ENCODE results near the gene ADCY3. TPM values are rescaled to one million over a fixed set of nuclear protein-coding genes. Genes with fewer than 3 reads are reported as not detected.

The ADCY3 gene
- total and polyA plus RNA-seq, 10 of the 15 experiments (the other 5 are each of a cell fraction or from before 2014, with no cell fraction given), result 2.8 to 102 (median 50.4) TPM

GRCh38 chr2:24929230-24929629, 9.2 kb upstream of the ADCY3 start:
- ChIA-PET POLR2A (interaction anchor here (0.7 kb wide), 1 partner anchor 12 kb away, joined by 3 read pairs; no protein-coding TSS in a partner anchor), SMC1A (ENCODE audit: uncharacterized antibody, unreplicated experiment) (no interaction called here), CTCF (interaction anchor here (0.6 kb wide), 1 partner anchor 519 kb away, joined by 3 read pairs; no protein-coding TSS in a partner anchor), RAD21 (ENCODE audit: unreplicated experiment) (no interaction called here)
- WGBS (ENCODE audit: insufficient coverage, insufficient replicate concordance, low lambda C conversion rate, missing lambda C conversion rate), result 98% methylated on average over 3 of the region's 3 CpGs
- Histone ChIP-seq H3K27ac (ENCODE audit: control insufficient read depth, insufficient read depth) (no peak overlapping the region), H4K20me1 (ENCODE audit: control insufficient read depth, insufficient read depth) (no peaks in the 10 kb centered on the region), H3K9ac (ENCODE audit: control insufficient read depth, insufficient read depth, low read length) (no peak overlapping the region), H3K4me2 (ENCODE audit: control insufficient read depth, insufficient read depth) (no peak overlapping the region), H3K4me1 (ENCODE audit: control insufficient read depth, insufficient read depth, low read length) (peaks cover 25% of the 10 kb centered on the region), H3K36me3 (ENCODE audit: control insufficient read depth in 2 of 2, insufficient read depth in 2 of 2, low read length in 1 of 2) (no peaks in the 10 kb centered on the region), H3K27me3 (replicated peaks in 1 of 2; ENCODE audit: control insufficient read depth in 2 of 2, insufficient read depth in 2 of 2, low read length in 1 of 2) (no peaks in the 10 kb centered on the region), H3K9me3 (replicated peaks; ENCODE audit: control insufficient read depth, insufficient read depth, low read length) (no peaks in the 10 kb centered on the region), H3K79me2 (ENCODE audit: control insufficient read depth, insufficient read depth, low read length) (no peaks in the 10 kb centered on the region), H3K4me3 (no peak overlapping the region), H2AFZ (ENCODE audit: control insufficient read depth, low read depth, low read length) (no peak overlapping the region)
- DNase-seq (ENCODE audit: low read depth, low spot score) (no peak), ATAC-seq (no peak), FAIRE-seq (no peak)
- intact Hi-C loops (cut with micrococcal nuclease; ENCODE audit: unreplicated experiment) (no loop called here), in situ Hi-C loops (cut with MboI) (no loop called here)
- BruUV-seq (replicated peaks), result no TSS peak
- TF ChIP-seq GATAD2B (conservative IDR thresholded peaks at IDR 0.05; ENCODE audit: low read depth), result no peak
- no peak for TF ChIP-seq MTA2 (IDR thresholded peaks at IDR 0.05; ENCODE audit: low read depth)
- TF ChIP-seq RB1 (IDR thresholded peaks at IDR 0.05; ENCODE audit: borderline replicate concordance), result no peak
- TF ChIP-seq TCF7 (IDR thresholded peaks at IDR 0.05; ENCODE audit: borderline replicate concordance), result no peak
- TF ChIP-seq, protein P1, sequence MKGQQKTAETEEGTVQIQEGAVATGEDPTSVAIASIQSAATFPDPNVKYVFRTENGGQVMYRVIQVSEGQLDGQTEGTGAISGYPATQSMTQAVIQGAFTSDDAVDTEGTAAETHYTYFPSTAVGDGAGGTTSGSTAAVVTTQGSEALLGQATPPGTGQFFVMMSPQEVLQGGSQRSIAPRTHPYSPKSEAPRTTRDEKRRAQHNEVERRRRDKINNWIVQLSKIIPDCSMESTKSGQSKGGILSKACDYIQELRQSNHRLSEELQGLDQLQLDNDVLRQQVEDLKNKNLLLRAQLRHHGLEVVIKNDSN (IDR thresholded peaks at IDR 0.05; ENCODE audit: borderline replicate concordance, extremely low read length, insufficient read depth, low read depth, low read length), result no peak
- no peak for TF ChIP-seq SREBF1 (IDR thresholded peaks at IDR 0.05; ENCODE audit: low read length)
- no peak for TF ChIP-seq KLF5 (IDR thresholded peaks at IDR 0.05; ENCODE audit: partially characterized antibody)
- no peak for TF ChIP-seq POU2F2 (IDR thresholded peaks at IDR 0.05; ENCODE audit: borderline replicate concordance, low read depth, low read length)
- no peak for TF ChIP-seq POLR2AphosphoS5 (IDR thresholded peaks at IDR 0.05; ENCODE audit: low read length)
- TF ChIP-seq, protein P2, sequence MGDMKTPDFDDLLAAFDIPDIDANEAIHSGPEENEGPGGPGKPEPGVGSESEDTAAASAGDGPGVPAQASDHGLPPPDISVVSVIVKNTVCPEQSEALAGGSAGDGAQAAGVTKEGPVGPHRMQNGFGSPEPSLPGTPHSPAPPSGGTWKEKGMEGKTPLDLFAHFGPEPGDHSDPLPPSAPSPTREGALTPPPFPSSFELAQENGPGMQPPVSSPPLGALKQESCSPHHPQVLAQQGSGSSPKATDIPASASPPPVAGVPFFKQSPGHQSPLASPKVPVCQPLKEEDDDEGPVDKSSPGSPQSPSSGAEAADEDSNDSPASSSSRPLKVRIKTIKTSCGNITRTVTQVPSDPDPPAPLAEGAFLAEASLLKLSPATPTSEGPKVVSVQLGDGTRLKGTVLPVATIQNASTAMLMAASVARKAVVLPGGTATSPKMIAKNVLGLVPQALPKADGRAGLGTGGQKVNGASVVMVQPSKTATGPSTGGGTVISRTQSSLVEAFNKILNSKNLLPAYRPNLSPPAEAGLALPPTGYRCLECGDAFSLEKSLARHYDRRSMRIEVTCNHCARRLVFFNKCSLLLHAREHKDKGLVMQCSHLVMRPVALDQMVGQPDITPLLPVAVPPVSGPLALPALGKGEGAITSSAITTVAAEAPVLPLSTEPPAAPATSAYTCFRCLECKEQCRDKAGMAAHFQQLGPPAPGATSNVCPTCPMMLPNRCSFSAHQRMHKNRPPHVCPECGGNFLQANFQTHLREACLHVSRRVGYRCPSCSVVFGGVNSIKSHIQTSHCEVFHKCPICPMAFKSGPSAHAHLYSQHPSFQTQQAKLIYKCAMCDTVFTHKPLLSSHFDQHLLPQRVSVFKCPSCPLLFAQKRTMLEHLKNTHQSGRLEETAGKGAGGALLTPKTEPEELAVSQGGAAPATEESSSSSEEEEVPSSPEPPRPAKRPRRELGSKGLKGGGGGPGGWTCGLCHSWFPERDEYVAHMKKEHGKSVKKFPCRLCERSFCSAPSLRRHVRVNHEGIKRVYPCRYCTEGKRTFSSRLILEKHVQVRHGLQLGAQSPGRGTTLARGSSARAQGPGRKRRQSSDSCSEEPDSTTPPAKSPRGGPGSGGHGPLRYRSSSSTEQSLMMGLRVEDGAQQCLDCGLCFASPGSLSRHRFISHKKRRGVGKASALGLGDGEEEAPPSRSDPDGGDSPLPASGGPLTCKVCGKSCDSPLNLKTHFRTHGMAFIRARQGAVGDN (IDR thresholded peaks at IDR 0.05), result no peak
- TF ChIP-seq NR2F1 (conservative IDR thresholded peaks at IDR 0.05), result no peak
- TF ChIP-seq TCF3 (IDR thresholded peaks at IDR 0.05; ENCODE audit: borderline replicate concordance, insufficient read depth, low read depth, low read length), result no peak
- no peak for TF ChIP-seq PRDM15 (CRISPR knock-in tag; IDR thresholded peaks at IDR 0.05)
- no peak for TF ChIP-seq BHLHE40 (IDR thresholded peaks at IDR 0.05; ENCODE audit: borderline replicate concordance in 1 of 2, low read depth in 2 of 2, low read length in 1 of 2)
- TF ChIP-seq, protein P3, sequence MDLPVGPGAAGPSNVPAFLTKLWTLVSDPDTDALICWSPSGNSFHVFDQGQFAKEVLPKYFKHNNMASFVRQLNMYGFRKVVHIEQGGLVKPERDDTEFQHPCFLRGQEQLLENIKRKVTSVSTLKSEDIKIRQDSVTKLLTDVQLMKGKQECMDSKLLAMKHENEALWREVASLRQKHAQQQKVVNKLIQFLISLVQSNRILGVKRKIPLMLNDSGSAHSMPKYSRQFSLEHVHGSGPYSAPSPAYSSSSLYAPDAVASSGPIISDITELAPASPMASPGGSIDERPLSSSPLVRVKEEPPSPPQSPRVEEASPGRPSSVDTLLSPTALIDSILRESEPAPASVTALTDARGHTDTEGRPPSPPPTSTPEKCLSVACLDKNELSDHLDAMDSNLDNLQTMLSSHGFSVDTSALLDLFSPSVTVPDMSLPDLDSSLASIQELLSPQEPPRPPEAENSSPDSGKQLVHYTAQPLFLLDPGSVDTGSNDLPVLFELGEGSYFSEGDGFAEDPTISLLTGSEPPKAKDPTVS (IDR thresholded peaks at IDR 0.05; ENCODE audit: low read depth, low read length), result no peak
